ENCODE results near the gene SCYGR8.

Gene SCYGR8

DNA sequence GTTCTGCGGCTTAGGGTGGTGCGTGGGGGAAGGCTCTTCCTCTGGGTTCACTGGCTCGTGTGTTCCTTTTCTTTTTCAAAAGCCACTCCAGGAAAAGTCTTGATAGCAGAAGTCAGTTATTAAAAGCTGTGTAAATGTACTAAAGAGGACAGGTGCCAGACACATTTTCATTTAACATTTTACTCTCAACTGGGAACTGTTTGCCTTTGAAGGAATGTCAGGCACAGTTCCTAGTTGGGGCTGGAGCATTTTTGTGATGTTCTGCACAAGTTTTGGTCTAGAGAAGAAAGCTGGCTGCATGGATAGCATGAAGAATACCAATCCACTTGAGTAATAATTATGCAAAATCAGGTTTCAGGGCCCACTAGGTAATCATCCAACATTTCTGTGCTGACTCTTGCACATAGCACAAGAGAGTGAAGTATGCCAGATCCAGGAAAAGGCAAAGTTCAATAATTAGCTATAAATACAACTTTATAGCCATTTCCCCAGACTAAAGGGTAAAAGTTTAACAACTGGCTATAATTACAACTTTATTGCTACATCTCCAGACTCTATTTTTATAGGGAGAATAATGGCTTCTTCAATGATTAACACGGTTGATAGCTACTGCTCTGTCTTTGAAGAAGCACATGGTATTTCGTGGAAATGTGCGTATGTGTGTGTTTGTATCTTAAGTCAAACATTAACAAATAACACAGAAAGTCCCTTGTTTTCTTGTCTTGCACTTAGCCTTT, 16.2 kb downstream of the SCYGR8 start:
- no peak overlapping the region for H3K4me3 ChIP-seq (ENCODE audit: low read depth, low read length)
- DNase-seq (ENCODE audit: low read depth) = no peak
- TF ChIP-seq, protein P1, sequence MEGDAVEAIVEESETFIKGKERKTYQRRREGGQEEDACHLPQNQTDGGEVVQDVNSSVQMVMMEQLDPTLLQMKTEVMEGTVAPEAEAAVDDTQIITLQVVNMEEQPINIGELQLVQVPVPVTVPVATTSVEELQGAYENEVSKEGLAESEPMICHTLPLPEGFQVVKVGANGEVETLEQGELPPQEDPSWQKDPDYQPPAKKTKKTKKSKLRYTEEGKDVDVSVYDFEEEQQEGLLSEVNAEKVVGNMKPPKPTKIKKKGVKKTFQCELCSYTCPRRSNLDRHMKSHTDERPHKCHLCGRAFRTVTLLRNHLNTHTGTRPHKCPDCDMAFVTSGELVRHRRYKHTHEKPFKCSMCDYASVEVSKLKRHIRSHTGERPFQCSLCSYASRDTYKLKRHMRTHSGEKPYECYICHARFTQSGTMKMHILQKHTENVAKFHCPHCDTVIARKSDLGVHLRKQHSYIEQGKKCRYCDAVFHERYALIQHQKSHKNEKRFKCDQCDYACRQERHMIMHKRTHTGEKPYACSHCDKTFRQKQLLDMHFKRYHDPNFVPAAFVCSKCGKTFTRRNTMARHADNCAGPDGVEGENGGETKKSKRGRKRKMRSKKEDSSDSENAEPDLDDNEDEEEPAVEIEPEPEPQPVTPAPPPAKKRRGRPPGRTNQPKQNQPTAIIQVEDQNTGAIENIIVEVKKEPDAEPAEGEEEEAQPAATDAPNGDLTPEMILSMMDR (IDR thresholded peaks at IDR 0.05; ENCODE audit: insufficient read depth, low read depth, low read length, missing control alignments) = no peak

DNA sequence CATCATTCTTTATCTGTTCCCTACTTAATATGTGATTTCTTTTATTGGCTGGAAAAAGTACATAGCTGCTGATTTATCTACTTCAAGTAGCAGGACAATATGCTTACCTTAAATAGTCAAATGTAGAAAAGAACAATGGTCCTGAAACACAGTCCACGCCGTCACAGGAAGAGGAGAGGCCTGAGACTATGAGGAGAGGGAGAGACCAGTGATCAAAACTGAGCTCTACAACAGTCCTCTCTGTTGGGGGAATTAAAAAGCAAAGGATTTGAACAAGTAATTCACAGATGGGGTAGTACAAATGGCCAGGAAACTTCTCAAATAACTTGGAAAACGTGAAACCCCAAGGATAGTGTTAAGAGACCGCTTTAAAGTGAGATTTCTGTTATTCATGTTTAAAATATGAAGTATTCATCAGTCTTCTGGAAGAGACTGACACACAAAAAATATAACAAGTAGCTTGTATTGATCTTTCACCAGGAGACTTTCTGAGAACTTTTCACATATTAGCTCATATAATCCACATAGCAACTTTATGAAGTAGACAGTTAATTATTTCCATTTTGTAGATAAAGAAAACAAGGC, 20.2 kb downstream of the SCYGR8 start:
- TF ChIP-seq, protein P1 (IDR thresholded peaks at IDR 0.05; ENCODE audit: insufficient read depth, low read depth, low read length, missing control alignments) = no peak
- H3K4me3 ChIP-seq (ENCODE audit: low read depth, low read length) = no peak overlapping the region
- no peak for DNase-seq (ENCODE audit: low read depth)

GRCh38 chr2:227766373-227766883, 20.7 kb downstream of the SCYGR8 start:
- TF ChIP-seq, protein P1 (IDR thresholded peaks at IDR 0.05; ENCODE audit: insufficient read depth, low read depth, low read length, missing control alignments) = peak; percentile 72
- H3K4me3 ChIP-seq (ENCODE audit: low read depth, low read length) = no peak overlapping the region
- DNase-seq (ENCODE audit: low read depth) = peak; percentile 74

DNA sequence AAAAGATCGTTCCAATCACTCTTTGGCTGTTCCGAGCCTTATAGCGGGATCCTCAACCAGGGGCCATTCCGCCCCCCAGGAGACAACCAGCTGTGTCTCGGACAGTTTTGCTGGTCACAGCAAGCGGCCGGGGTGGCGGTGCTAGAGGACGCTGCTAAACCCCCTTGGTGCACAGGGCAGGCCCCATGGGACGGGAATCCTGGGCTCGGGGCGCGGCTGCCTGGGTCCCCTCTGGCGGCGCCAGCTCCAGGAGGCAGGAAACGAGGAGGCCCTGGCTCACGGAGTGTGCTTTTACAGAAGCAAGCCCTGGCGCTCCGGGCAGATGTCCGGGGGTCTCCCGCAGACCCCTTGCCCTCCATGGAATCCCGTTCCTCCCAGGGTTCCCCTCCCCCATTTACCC, 22.1 kb downstream of the SCYGR8 start:
- no peak overlapping the region for H3K4me3 ChIP-seq (ENCODE audit: low read depth, low read length)
- no peak for DNase-seq (ENCODE audit: low read depth)
- TF ChIP-seq, protein P1 (IDR thresholded peaks at IDR 0.05; ENCODE audit: insufficient read depth, low read depth, low read length, missing control alignments) = no peak

DNA sequence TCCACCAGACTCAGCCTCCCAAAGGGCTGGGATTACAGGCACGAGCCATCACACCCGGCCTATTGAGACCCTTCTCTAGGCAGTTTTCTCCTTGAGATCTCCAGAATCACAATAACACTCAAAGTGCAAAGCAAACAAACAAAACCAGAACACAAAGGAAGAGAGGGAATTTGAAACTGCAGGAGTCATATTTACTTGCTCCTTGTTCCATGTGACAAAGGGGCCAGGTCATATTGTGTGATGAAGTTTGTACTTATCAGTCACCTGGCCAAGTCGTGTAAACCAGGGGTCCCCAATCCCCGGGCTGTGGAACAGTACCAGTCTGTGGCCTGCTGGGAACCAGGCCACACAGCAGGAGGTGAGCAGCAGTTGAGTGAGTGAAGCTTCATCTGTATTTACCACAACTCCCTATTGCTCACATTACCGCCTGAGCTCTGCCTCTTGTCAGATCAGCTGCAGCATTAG, 26.5 kb downstream of the SCYGR8 start:
- TF ChIP-seq, protein P1 (IDR thresholded peaks at IDR 0.05; ENCODE audit: insufficient read depth, low read depth, low read length, missing control alignments) = no peak
- DNase-seq (ENCODE audit: low read depth) = no peak
- H3K4me3 ChIP-seq (ENCODE audit: low read depth, low read length) = no peak overlapping the region

- TF ChIP-seq, protein P1 (IDR thresholded peaks at IDR 0.05; ENCODE audit: insufficient read depth, low read depth, low read length, missing control alignments) = no peak
- H3K4me3 ChIP-seq (ENCODE audit: low read depth, low read length) = no peak overlapping the region
- no peak for DNase-seq (ENCODE audit: low read depth)
These were observed 27.2 kb downstream of the SCYGR8 start for GRCh38 chr2:227772932-227773331.

All from GM12865 (cell line).